ENCODE results near the gene RBM14. TPM values are rescaled to one million over a fixed set of nuclear protein-coding genes. Genes with fewer than 3 reads are reported as not detected.

RBM14 gene
- total RNA-seq, 2 experiments from 2014 or later: 239 to 250 TPM

DNA sequence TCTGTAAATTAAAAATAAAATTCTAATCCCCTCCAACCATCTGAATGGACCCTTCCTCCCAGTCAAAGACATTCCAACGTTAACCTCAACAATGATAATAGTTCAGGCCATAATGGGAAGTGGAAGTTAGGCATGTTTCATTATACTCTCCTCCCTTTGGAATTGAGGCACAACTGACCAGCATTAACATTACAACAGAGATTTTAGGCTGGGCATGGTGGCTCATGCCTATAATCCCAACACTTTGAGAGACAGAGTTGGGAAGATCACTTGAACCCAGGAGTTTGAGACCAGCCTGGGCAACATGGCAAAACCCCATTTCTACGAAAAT, 45.6 kb upstream of the RBM14 start:
- H3K27me3 ChIP-seq (ENCODE audit: control insufficient read depth in 1 of 2, insufficient read depth in 2 of 2, low read length in 2 of 2): no peaks in the 10 kb centered on the region
- DNase-seq (no peak), ATAC-seq (ENCODE audit: poor library complexity) (no peak)
- Mint-ChIP-seq H3K36me3 (ENCODE audit: low read depth) (no peaks in the 10 kb centered on the region), H3K27me3 (peaks cover 18% of the 10 kb centered on the region), H3K4me1 (ENCODE audit: low read depth) (no peaks in the 10 kb centered on the region), H3K9me3 (no peaks in the 10 kb centered on the region), H3K27ac (no peak overlapping the region), H3K4me3 (peak overlapping the region; percentile 51)
- CTCF ChIA-PET: interaction anchor here (0.7 kb wide), 1 partner anchor 107 kb away, joined by 3 read pairs; no protein-coding TSS in a partner anchor
- peaks cover 12% of the 10 kb centered on the region for H3K4me1 ChIP-seq (ENCODE audit: insufficient read depth, low read length)
- H3K4me3 ChIP-seq (ENCODE audit: low read length): no peak overlapping the region
- POLR2A ChIA-PET: no interaction called here
- intact Hi-C loops (cut with DNase I, micrococcal nuclease): no loop called here
- TF ChIP-seq, protein P1, sequence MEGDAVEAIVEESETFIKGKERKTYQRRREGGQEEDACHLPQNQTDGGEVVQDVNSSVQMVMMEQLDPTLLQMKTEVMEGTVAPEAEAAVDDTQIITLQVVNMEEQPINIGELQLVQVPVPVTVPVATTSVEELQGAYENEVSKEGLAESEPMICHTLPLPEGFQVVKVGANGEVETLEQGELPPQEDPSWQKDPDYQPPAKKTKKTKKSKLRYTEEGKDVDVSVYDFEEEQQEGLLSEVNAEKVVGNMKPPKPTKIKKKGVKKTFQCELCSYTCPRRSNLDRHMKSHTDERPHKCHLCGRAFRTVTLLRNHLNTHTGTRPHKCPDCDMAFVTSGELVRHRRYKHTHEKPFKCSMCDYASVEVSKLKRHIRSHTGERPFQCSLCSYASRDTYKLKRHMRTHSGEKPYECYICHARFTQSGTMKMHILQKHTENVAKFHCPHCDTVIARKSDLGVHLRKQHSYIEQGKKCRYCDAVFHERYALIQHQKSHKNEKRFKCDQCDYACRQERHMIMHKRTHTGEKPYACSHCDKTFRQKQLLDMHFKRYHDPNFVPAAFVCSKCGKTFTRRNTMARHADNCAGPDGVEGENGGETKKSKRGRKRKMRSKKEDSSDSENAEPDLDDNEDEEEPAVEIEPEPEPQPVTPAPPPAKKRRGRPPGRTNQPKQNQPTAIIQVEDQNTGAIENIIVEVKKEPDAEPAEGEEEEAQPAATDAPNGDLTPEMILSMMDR (IDR thresholded peaks at IDR 0.05): no peak
- no peak overlapping the region for H3K27ac ChIP-seq (ENCODE audit: low read depth in 1 of 2, low read length in 2 of 2)
- H3K9me3 ChIP-seq (ENCODE audit: control insufficient read depth in 1 of 2, insufficient read depth in 1 of 2, low read length in 2 of 2): no peaks in the 10 kb centered on the region
- H3K36me3 ChIP-seq (ENCODE audit: insufficient read depth, low read length): no peaks in the 10 kb centered on the region

DNA sequence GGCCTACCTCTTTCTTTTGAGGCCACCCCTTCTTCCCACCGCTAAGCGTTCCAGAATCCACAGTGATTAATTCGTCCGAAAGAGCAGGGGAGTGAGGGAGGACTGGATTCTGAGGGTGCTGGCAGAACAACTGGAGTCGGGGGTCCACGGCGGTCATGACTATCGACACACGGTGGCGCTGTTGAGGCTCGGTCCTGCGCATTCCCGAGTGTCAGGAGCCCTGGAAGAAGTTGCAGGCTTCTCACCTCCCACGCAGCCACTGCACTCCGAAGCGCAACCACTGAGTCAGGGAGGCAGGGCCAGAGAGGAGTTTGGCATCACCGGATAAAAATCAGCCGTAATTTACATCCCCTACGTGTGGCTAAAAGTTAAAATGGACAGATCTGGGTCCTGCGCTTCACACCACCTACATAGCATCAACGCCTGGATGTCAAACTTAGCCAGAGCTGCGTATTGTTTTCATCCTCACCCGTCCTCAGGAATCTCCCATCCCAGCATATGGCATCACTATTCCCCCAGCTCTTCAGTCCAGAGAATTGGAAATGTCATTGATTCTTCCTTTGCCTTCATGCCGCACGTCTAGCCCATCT, 37.3 kb upstream of the RBM14 start:
- Histone ChIP-seq H3K27ac (ENCODE audit: low read depth in 1 of 2, low read length in 2 of 2) (no peak overlapping the region), H3K9me3 (ENCODE audit: control insufficient read depth in 1 of 2, insufficient read depth in 1 of 2, low read length in 2 of 2) (peaks cover 5 to 7% of the 10 kb centered on the region in 2 experiments), H3K36me3 (ENCODE audit: insufficient read depth, low read length) (no peaks in the 10 kb centered on the region), H3K4me3 (ENCODE audit: low read length) (no peak overlapping the region), H3K4me1 (ENCODE audit: insufficient read depth, low read length) (peaks cover 8% of the 10 kb centered on the region), H3K27me3 (ENCODE audit: control insufficient read depth in 1 of 2, insufficient read depth in 2 of 2, low read length in 2 of 2) (no peaks in the 10 kb centered on the region)
- H3K4me1 Mint-ChIP-seq (ENCODE audit: low read depth): peaks cover 8% of the 10 kb centered on the region
- ChIA-PET POLR2A (interaction anchor here (0.6 to 1.3 kb wide), 3 partner anchors 38 to 99 kb away, joined by 3 to 25 read pairs (median 3); partner anchors contain the start of genes RBM14, RBM4 and RBM4B), CTCF (interaction anchor here (0.9 to 5.5 kb wide), 5 partner anchors 14 to 170 kb away, joined by 3 to 75 read pairs (median 3); partner anchors contain the start of genes CCDC87, CCS and RBM4B)
- no peaks in the 10 kb centered on the region for H3K36me3 Mint-ChIP-seq (ENCODE audit: low read depth)
- ATAC-seq (ENCODE audit: poor library complexity): peak; percentile 82
- H3K27ac Mint-ChIP-seq: no peak overlapping the region
- intact Hi-C loops (cut with DNase I, micrococcal nuclease): loop anchor here (1.0 to 5.0 kb wide), 4 partner anchors 60 to 253 kb away; partner anchors contain the start of gene RBM4 (in 1 of the 2)
- peaks cover 6% of the 10 kb centered on the region for H3K27me3 Mint-ChIP-seq
- peaks cover 7% of the 10 kb centered on the region for H3K9me3 Mint-ChIP-seq
- H3K4me3 Mint-ChIP-seq: no peak overlapping the region
- TF ChIP-seq, protein P1 (IDR thresholded peaks at IDR 0.05): peak; percentile 85
- DNase-seq: peak; percentile 60 to 89 (median 72)

DNA sequence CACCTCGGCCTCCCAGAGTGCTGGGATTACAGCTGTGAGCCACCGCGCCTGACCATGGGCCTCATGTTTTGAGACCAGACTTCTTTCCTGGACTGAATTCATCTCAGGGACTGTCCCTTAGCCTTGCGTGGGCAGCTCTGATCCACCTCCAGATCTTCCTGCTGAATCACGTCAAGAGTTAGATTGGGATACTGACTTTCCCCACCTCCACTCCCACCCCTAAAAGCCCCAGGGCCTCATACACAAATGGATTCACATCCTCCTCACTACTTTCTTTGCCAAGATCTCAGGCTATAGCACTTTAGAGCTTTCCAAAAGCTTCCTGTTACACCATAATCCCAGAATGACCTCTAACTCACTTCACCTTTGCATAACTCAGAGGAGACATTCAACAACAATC, 35.6 kb upstream of the RBM14 start:
- H3K36me3 Mint-ChIP-seq (ENCODE audit: low read depth): no peaks in the 10 kb centered on the region
- H3K9me3 ChIP-seq (ENCODE audit: control insufficient read depth in 1 of 2, insufficient read depth in 1 of 2, low read length in 2 of 2): peaks cover 5 to 7% of the 10 kb centered on the region in 2 experiments
- TF ChIP-seq, protein P1 (IDR thresholded peaks at IDR 0.05): no peak
- intact Hi-C loops (cut with DNase I, micrococcal nuclease): no loop called here
- H3K4me3 ChIP-seq (ENCODE audit: low read length): no peak overlapping the region
- ATAC-seq (ENCODE audit: poor library complexity) (no peak), DNase-seq (no peak)
- ChIA-PET CTCF (interaction anchor here (1.1 to 5.5 kb wide), 3 partner anchors 12 to 98 kb away, joined by 3 to 75 read pairs (median 5); partner anchors contain the start of genes CCDC87, CCS and RBM4B), POLR2A (interaction anchor here (2.4 kb wide), 1 partner anchor 97 kb away, joined by 11 read pairs; the partner anchor contains the start of gene RBM4B)
- no peak overlapping the region for H3K27ac Mint-ChIP-seq
- no peaks in the 10 kb centered on the region for H3K36me3 ChIP-seq (ENCODE audit: insufficient read depth, low read length)
- peaks cover 8% of the 10 kb centered on the region for H3K4me1 Mint-ChIP-seq (ENCODE audit: low read depth)
- H3K9me3 Mint-ChIP-seq: peaks cover 7% of the 10 kb centered on the region
- no peak overlapping the region for H3K4me3 Mint-ChIP-seq
- H3K4me1 ChIP-seq (ENCODE audit: insufficient read depth, low read length): peaks cover 8% of the 10 kb centered on the region
- no peak overlapping the region for H3K27ac ChIP-seq (ENCODE audit: low read depth in 1 of 2, low read length in 2 of 2)
- no peaks in the 10 kb centered on the region for H3K27me3 ChIP-seq (ENCODE audit: control insufficient read depth in 1 of 2, insufficient read depth in 2 of 2, low read length in 2 of 2)
- H3K27me3 Mint-ChIP-seq: no peaks in the 10 kb centered on the region

Measured in CD4-positive, alpha-beta T cell (primary cell).